Stimulated activated CD4-positive, alpha-beta T cell treated with anti-CD3 and anti-CD28 coated beads, Interleukin-12 subunit alpha, Interleukin-12 subunit beta, amount 100 ng/mL, for 48 hours (primary cell): ENCODE measurements around the gene LCE7A.

Source experiments
- DNase-seq, 3 donors: peaks; one replicate each; pipeline ENCODE4 v3.0.0-alpha.2; 2020; ENCODE audit warnings: low read depth in 2 of 3, low spot score in 1 of 3

The LCE7A gene

DNA sequence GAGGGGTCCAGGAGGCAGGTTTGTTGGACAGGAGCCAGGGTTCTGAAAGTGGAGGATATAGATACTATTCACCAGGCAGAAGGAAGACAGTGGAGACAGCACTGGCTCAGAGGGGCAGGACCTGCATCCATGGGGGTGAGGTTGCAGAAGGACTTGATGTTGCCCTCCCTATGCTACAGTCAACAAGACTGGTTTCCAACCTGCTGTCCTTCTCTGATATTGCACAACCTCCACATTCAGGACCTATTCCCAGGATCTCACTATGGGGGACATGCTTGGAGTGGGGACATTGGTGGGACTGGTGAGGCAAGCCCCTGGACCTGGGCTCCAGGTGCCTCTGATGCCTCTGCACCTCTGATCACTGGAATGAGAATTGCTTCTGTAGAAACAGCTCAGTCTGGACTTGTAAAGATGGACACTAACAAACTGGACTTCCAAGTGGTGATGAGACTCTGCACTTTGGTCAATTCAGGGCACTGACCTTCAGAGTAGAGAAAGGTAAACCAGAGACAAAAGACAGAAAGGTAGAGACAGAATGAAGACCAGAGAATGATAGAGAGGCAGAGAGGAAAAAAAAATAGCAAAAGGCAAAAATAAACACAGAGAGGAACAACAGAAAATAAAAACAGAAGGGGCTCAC, 19.9 kb downstream of the LCE7A start:
- DNase-seq = no peak

DNA sequence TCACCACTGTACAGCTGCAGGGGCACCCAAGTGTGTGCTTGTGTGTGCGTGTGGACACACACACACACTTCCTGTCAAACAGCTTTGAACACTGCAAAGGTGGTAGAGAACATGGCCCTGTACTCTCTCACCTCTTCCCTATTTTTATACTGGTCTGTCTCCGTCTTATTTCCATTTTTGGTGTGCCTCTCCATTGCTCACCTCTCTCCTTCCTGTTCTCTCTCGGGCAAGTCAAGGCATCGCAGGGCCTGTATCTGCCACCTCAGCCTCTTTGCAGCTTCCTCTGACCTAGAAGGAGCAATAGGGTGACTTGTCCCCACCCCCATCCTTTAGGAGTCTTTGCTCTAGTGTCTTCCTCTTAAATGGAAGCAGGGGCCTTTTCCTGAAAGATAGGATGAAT, 20.5 kb downstream of the LCE7A start:
- DNase-seq = no peak

DNA sequence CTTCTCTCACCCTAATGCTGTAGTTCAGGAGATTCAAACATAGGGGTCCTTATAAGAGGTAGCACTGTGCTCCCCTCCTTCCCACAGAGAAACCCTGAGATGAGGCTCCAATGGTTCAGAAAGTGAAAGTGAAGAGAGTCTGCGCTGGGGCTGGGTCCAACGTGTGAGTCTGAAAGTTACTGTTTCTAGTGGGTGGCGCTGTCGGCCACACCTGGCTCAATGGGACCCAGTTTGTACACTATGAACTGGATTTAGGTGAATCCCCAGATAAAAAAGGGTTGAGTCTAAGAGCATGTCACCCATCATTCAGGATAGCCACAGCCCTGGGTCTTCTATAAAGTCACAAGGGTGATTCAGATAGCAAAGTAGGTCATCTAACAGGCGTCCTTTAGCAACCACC, 21.1 kb downstream of the LCE7A start:
- DNase-seq = no peak

DNA sequence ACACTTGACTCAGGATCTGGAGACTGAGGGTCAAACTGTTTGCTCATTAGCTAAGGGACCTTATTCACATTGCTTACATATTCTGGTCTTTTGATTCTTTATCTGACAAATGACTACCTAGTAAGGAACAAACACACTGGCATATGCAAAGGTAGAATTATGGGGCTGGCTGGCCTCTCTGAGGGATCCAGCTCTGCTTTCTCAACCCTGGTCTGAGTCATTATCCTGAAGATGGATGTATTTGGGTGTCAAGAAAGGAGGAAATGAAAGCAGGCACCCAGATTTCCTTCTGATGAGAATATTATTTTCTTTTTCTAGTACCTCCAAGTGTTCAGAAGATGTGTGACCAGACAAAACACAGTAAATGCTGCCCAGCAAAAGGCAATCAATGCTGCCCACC, 24.3 kb downstream of the LCE7A start:
- no peak for DNase-seq

DNA sequence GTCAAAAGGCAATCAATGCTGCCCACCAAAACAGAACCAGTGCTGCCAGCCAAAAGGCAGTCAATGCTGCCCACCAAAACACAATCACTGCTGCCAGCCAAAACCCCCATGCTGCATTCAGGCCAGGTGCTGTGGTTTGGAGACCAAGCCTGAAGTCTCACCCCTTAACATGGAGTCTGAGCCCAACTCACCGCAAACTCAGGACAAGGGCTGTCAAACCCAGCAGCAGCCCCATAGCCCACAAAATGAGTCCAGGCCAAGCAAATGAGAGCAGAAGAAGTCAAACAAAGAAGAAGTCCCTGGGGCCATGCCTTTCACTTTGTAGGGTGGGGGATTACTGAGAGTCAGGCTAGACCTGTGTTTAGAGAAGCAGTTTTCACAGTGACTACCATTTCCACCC, 24.7 kb downstream of the LCE7A start:
- DNase-seq = no peak

DNA sequence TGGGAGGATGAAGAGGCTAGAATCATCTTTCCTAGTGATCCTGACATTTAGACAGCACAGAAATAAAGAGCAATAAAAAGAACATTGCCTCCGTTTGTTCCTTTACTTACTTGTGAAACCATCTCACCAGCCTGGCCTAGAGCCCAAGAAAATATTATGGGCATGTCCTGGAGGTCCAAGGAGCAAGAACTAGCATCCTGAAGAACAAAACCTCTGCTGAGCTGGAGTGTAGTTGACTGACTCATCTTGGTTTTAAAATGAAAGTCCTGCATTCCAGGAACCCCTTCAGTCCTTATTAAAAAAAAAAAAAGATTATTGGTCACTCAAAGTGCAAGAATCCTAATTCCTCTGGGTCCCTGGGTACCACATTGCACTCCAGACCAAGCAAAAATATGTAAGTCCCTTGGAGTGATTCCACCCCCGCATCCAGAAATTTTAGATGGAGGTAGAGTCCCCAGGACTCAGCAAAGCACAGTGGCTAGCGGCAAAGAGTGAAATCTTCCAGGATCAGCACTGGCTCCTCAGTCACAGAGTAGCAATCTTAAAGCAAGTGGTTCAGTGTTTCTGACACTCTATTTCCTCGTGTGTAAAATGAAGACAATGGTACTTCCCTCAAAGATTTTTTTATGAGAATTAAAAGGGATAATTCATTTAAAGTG, 25.3 kb downstream of the LCE7A start:
- DNase-seq = no peak

DNA sequence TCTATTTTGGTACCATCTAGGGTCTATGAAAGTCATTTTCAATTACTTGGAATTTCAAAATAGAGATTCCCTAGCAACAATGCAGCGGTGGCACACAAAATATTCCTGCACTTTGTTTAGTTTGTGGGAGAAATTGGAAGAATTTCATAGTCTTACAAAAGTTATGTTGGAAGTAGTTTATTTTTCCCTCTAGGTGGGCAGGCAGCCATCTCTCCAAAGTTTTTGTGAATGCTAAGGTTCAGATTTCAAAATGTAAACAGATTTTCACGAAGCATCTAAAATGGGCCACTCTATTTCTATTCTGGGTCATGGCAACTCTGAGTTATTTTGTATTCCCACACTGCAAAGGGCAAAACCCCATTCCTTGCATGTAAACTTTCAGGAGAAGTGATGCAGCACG, 26.3 kb downstream of the LCE7A start:
- no peak for DNase-seq

DNA sequence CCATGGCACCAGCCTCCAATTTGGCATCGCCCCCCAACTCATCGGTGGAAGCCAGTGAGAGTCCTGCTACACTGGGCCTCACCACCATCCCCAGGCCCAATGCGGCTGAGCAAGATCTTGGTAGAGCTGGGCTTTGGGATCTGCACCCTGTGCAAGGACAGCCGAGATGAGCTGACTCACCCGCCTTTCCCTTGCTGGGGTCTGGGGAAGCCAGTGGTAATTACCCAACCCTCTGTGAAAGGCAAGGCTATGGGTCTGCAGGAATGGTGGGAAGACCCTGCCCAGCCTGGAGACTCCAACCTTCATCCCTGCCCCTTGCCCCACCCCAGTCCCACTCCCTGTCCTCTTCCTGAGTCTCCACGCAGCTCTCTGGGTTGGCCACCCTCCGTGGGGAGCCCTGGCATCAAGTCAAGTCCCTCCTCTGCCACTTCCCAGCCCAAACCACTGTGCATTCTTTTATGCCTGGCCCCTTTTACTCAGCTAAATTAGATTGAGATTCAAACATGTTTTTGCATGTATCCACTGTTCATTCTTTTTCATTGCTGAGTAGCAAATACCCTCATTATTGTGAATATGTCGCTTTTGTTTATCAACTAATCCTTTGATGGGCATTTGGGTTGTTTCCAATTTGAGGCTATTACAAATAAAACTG, 27.1 kb downstream of the LCE7A start:
- DNase-seq = no peak

DNA sequence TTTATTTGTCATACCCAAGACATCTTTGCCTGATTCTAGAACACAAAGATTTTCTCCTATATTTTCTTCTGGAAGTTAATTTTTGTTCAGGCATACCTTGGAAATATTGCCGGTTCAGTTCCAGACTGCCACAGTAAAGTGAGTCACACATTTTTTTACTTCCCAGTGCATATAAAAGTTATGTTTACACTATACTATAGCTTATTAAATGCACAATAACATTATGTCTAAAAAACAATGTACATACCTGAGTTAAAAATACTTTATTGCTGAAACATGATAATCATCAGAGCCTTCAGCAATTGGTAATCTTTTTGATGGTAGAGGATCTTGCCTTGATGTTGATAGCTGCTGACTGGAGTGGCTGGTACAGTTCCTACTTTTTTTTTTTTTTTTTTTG, 28.3 kb downstream of the LCE7A start:
- DNase-seq = no peak

DNA sequence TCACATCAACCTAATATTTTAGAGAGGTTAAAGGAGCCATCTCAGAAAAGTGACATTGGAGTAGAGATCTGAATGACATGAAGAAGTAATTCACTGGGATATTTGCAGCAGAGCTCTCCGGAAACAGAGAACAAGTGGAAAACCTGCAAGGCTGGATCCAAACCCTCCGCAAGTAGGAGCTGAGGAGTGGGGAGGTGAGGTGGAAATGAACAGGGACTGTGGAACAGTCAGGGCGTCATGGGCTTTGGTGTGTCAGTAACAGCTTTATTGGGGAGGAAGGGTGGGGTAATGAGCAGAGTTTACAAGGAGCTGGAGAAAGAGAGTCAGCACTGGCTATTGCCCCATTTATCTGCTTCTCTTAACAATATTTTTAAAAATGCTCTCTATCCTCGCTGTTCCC, 39.2 kb downstream of the LCE7A start:
- DNase-seq = no peak

DNA sequence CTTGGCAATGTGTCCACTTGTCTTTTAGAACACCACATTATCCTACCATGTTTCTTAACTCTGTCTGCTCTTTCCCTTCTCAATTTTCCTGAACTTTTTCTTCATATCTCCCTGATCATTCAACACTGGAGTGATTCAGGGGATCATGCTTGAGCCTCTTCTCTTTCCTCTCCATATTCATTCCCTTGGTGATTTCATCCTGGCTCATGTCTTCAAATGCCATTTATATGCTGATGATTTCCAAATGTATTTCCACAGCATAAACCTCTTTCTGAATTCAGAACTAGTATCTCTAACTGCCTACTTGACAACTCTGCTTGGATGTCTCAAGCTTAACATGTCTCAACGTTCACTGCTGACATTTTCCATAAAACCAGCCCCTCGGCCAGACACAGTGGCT, 40.1 kb downstream of the LCE7A start:
- DNase-seq = no peak

DNA sequence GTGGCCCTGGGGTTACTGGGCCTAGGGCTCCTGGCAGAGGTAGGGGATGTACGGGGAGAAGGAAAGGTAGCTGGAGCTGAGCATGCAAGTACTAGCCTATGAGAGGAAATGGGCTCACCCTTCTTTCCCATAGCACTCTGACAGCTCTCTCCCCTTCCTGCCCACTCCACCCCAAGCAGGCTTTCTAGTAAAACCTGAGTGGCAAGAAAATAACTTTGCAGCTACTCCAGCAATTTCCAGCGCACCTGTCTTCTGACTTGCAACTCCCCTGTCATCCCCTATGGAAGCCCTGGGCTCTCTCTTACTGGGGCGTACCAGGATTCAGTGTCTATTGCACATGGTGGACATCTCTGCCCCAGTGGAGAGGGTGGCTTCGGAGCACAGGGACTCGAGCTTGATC, 41.8 kb downstream of the LCE7A start:
- no peak for DNase-seq

DNA sequence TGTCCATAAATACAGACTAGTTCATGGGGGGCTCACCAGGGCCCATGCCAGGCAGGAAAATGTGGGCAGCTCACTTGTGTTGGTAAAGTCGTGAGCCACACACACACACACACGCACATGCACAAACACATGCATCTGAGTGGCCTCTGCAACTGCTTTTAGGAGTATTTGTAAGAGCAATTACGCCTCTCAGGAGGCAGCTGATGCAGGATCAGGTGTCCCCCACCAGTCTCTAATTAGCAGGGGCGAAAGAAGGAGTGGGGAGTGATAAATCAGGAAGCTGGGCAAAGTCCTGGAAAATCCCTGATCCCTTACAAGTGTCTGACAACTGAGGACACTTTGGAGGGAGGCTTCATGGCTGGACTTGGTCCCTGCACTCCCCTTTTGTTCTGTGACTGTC, 42.8 kb downstream of the LCE7A start:
- no peak for DNase-seq

DNA sequence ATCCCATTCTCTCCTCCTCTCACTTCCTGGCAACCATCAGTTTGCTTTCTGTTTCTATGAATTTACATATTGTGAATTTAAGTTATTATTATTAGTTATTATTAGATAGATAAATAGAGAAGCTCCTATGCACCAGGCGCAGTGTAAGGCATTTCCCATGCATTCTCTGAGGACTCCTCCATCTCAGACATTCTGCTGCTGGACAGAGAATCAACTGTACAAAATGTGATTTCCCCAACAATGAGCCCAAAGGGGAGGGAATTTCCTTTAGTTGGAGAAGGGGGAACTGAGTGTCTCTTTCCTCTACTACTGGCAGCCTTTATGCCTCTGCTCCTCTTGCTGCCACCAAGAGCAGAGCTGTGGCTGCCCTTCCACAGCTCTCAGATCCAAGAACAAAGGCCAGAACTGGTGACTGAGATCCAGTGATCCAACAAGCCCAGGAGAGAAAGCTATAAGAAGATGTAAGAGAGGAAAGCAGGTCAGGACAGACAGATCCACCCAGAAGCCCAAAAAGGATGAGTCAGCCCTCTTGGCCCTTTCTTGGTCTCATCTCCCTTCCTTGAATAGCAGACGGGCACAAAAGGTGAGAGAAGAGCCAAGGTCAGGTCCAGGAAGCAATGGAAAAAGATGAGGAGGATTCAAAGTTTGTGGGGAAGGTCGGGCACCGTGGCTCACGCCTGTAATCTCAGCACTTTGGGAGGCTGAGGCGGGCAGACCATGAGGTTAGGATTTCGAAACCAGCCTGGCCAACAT, 45.1 kb downstream of the LCE7A start:
- DNase-seq = no peak

DNA sequence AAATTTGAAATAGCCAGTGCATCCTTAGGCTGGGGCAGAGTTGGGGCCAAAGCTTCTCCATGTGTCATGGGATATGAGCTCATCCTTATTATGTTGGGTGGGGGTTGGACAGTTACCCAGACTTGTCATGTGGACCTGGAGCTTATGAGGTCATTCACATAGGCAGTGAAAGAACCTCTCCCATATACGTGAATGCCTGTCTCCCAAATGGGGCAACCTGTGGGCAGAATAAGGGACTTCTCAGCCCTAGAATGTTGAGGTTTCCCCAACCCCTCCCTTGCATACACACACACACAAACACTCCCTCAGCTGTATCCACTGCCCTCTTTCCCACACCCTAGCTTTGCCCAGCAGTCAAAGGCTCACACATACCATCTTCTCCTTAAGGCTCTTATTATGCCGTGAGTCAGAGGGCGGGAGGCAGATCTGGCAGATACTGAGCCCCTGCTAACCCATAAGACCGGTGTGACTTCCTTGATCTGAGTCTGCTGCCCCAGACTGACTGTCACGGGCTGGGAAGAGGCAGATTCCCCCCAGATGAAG, 46.3 kb downstream of the LCE7A start:
- no peak for DNase-seq

DNA sequence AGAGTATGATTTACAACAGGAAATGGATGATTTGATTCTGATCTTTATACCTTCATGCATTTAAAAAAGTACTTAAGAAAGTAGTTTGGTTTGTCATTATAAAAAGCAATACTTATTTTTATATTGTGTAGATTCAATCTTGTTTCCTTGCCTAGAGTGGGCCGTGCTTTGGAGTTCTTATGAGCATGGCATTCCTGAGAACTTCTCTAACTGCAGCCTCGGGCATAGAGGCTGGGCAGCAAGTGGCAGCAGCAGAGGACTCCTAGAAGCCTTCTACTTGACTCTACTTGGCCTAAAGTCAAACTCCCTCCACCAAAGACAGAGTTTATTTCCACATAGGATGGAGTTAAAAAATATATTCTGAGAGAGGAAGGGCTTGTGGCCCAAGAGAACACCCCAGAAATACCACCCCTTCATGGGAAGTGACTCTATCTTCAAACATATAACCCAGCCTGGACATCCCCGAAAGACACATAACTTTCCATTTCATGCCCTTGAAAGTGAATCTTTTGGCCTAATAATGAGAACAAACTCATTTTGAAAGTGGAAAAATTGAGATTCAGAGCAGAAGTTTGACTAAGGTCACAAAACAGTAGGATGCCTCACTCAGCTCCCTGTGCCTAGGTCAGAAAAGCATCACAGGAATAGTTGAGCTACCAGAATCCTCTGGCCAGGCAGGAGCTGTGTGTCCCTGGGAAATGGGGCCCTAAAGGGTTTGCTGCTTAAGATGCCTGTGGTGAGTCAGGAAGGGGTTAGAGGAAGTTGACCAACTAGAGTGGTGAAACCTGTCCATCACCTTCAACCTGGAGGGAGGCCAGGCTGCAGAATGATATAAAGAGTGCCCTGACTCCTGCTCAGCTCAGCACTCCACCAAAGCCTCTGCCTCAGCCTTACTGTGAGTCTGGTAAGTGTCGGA, 48.1 kb downstream of the LCE7A start, which contains the start of gene IVL:
Gene IVL, plus strand, starts transcription at position 861 of the 916 bp plus-strand sequence. CDS start 1,252 bp downstream, outside the sequence.
- DNase-seq = no peak

DNA sequence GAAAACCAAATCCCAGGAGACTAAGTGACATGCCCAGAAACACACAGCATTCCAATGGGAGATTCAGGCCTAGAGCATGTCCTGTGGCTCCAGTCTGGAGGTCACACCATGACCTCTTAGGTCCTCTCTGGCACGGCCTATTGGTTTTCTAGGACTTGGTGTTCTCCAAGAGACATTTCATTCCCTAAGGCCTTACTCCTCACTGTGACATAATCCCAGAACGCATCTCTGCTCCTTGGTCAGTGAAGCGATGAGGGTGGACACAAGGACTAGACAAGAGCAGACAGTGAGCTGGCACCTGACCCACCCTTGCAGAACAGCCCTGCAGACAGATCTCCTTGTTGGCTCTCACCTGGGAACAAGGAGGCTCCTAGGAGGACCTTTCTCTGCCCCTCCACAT, 49.4 kb downstream of the LCE7A start:
- DNase-seq = no peak
